Gastroesophageal sphincter (tissue), 4 donors: ENCODE measurements around the gene CLDN20. TPM values are rescaled to one million over a fixed set of nuclear protein-coding genes. Genes with fewer than 3 reads are reported as not detected.
"Not testable (repeated sequence)": the region's sequence is repeated elsewhere in the genome, so short reads cannot be mapped to it uniquely, and the experiment has no call there.

ENCODE experiments used
- ATAC-seq: fragments of 150-250 bp; one replicate; pipeline ENCODE4 v1.9.1; 2016; ENCODE audit warnings: mild to moderate bottlenecking, moderate library complexity
- H3K27ac ChIP-seq, 4 donors: fragments of 200-600 bp; sonication (generic) in 3 of 4; 1 replicate in 3 of 4; 2 replicates in 1 of 4; pipeline ENCODE4 v1.5.1; 2016 to 2019
- H3K27me3 ChIP-seq: fragments of 200-600 bp; sonication (generic); one replicate; pipeline ENCODE4 v1.5.1; 2019
- H3K36me3 ChIP-seq, 2 donors: fragments of 200-600 bp; sonication (generic); one replicate each; pipeline ENCODE4 v1.5.1; 2019; ENCODE audit warnings: control low read depth in 1 of 2
- H3K4me1 ChIP-seq, 3 donors: fragments of 200-600 bp; sonication (generic); 1 replicate in 2 of 3; 2 replicates in 1 of 3; pipeline ENCODE4 v1.5.1; 2016 to 2019; ENCODE audit warnings: control low read depth in 2 of 3
- H3K4me3 ChIP-seq, 2 donors: fragments of 200-600 bp; sonication (generic); one replicate each; pipeline ENCODE4 v1.5.1; 2019; ENCODE audit warnings: mild to moderate bottlenecking in 1 of 2, moderate library complexity in 1 of 2
- H3K9me3 ChIP-seq, 3 donors: fragments of 200-600 bp; sonication (generic); one replicate each; pipeline ENCODE4 v1.5.1; 2017 to 2019; ENCODE audit warnings: control low read depth in 2 of 3
- CTCF ChIP-seq, 4 experiments: fragments of 200-600 bp in 2 of 4; fragments of 450-650 bp in 2 of 4; sonication (generic) in 1 of 4; IDR thresholded peaks; one replicate each; pipeline ENCODE4 v1.5.1; 2017 to 2019; ENCODE audit warnings: antibody characterized with exemption in 4 of 4, mild to moderate bottlenecking in 2 of 4, moderate library complexity in 2 of 4
- EP300 ChIP-seq: sonication (generic); formaldehyde crosslinking; IDR thresholded peaks from one replicate; pipeline ENCODE4 v1.6.1; 2017; ENCODE audit warnings: antibody characterized with exemption, mild to moderate bottlenecking
- POLR2A ChIP-seq, 2 donors: fragments of 450-650 bp; IDR thresholded peaks; one replicate each; pipeline ENCODE4 v1.6.1; 2017; ENCODE audit warnings: antibody characterized with exemption in 2 of 2, mild to moderate bottlenecking in 2 of 2, moderate library complexity in 1 of 2
- POLR2AphosphoS5 ChIP-seq: sonication (generic); formaldehyde crosslinking; IDR thresholded peaks from one replicate; pipeline ENCODE4 v1.6.1; 2017; ENCODE audit warnings: antibody characterized with exemption
- WGBS, 2 donors: methylation state at CpG; one replicate each; pipeline ENCODE4 v1.1.5; 2018; ENCODE audit warnings: low coverage in 1 of 2; 5-methylcytosine and 5-hydroxymethylcytosine counted together
- total RNA-seq, 4 donors: library from RNA; depleted of rRNA; stranded (reverse); fragments of >200 nt; gene quantifications; one replicate each; pipeline ENCODE4 v1.1.0, GENCODE V29; 2016

CLDN20 gene
- under 1 TPM in 1 of 4 donors, not detected in 3; 0.27 TPM for total RNA-seq

DNA sequence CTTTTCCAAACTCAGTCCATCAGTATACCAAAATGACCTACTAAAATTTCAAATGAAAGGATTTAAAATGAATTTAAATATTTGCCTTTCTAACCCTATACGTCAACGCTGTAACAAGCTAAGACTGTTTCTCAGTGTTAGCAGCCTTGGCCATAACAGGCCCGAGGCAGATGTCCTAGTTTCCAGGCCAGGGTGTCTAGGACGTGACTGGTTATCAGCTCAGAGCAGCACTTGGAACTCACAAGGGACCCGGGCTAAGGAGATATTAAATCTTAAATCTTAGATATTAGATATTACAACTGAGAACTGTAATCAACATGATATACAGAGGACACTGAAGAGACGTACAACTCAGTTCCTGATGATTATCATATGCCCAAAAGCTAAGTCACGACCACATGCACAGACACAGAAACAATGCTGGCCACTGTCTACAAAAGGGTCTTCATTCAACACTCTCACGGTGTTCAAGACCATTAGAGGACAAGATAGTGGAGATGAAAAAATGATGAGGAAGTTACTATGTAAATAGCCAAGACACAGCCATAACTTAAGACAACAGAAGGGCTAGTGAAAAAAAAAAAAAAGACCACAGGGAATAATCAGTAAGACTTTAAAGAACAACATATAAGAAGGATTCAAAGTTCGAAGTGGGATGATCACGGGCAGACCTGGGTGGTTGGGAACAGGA lies at the start of gene CLDN20:
Gene CLDN20, plus strand, starts transcription at position 641 of the 691 bp plus-strand sequence. CDS start 11,707 bp downstream, outside the sequence.
- Histone ChIP-seq H3K4me3 (no peak within 1 kb of the TSS), H3K27me3 (no peaks in the 10 kb centered on the region), H3K36me3 (peaks cover 0 to 28% of the 10 kb centered on the region in 2 donors), H3K9me3 (no peaks in the 10 kb centered on the region), H3K4me1 (peaks cover 0 to 13% (median 5%) of the 10 kb centered on the region in 3 donors), H3K27ac (peak within 1 kb of the TSS in 3 of 4 donors; percentile 10 to 32 (median 32))
- no peak for ATAC-seq
- 87 to 89% methylated on average over 9 to 10 of the region's 10 CpGs for WGBS, 2 donors
- TF ChIP-seq CTCF (IDR thresholded peaks at IDR 0.05) (no peak), POLR2A (IDR thresholded peaks at IDR 0.05) (no peak), POLR2AphosphoS5 (no peak), EP300 (no peak)

DNA sequence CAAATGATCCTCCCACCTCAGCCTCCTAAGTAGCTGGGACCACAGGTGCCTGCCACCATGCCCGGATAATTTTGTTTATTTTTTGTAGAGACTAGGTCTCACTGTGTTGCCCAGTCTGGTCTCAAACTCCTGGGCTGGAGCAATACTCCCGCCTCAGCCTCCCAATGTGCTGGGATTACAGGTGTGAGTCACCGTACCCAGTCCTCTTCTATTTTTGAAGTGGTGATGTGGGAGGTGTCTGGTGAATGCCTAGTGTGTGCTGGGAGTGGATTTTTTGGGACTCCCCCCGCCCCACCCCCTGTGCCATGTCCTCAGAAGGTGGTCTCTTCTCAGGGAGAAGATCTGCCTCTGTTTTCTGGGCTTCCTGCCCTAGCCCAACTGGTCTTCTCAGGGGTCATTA lies 47.9 kb upstream of the CLDN20 start:
- ATAC-seq = no peak
- H3K36me3 ChIP-seq = no peaks in the 10 kb centered on the region
- H3K9me3 ChIP-seq = no peaks in the 10 kb centered on the region
- H3K4me1 ChIP-seq = peaks cover 0 to 8% (median 0%) of the 10 kb centered on the region in 3 donors
- no peaks in the 10 kb centered on the region for H3K27me3 ChIP-seq
- no peak overlapping the region for H3K4me3 ChIP-seq
- TF ChIP-seq POLR2A (IDR thresholded peaks at IDR 0.05) (no peak), CTCF (IDR thresholded peaks at IDR 0.05) (no peak), EP300 (no peak), POLR2AphosphoS5 (no peak)
- 71 to 89% methylated on average over 1 to 4 of the region's 4 CpGs for WGBS, 2 donors
- peak overlapping the region in 1 of 4 donors; percentile 61 for H3K27ac ChIP-seq

DNA sequence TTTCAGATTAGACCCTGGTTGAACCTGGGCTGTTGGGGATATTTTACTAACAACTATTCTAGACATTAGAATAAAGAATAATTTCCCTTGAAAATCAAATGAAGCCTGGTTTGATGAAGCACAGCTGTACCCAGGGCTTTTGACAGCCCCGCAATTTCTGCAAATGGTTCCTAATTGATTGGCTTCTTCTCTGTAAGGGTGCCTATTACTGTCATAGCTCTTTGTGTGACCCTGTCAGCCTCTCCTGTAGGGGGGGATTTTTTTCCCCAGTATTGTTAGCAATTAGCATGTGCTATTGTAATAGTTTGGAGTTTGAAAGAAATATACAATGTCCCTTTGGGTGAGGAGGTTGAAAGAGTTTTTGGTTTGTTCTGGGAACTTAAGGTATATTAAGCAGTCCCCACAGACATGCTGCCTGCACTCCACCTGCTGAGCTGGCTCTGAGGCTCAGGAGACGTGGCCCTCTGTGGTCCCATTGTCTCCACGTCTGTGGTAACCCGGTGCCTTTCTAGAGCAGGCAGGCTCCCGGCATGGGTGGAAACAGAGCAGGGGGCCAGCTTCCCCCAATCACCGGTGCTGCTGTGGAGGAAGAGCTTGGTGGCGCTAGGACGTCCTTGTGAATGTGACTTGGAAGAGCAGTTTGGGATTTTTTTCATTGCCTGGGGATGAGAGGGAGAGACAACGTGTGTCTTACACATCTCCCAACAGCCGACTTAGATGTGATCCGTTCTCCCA lies 47.3 kb upstream of the CLDN20 start:
- H3K36me3 ChIP-seq = no peaks in the 10 kb centered on the region
- no peaks in the 10 kb centered on the region for H3K9me3 ChIP-seq
- ATAC-seq = no peak
- peak overlapping the region in 1 of 2 donors; percentile 12 for H3K4me3 ChIP-seq
- peaks cover 0 to 8% (median 0%) of the 10 kb centered on the region in 3 donors for H3K4me1 ChIP-seq
- no peaks in the 10 kb centered on the region for H3K27me3 ChIP-seq
- TF ChIP-seq CTCF (IDR thresholded peaks at IDR 0.05) (no peak), POLR2A (IDR thresholded peaks at IDR 0.05) (no peak)
- 70 to 75% methylated on average over 4 to 6 of the region's 11 CpGs for WGBS, 2 donors
- peak overlapping the region in 2 of 4 donors; percentile 35 to 61 for H3K27ac ChIP-seq

DNA sequence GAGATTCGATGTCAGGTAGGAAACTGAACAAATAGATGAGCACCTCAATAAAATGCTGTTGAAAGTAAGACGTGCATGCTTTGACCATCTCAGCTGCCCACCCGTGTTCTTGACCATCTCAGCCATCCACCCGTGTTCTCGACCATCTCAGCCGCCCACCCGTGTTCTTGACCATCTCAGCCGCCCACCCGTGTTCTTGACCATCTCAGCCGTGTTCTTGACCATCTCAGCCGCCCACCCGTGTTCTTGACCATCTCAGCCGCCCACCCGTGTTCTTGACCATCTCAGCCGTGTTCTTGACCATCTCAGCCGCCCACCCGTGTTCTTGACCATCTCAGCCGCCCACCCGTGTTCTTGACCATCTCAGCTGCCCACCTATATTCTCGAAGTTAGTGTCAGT lies 45.1 kb upstream of the CLDN20 start:
- not testable (repeated sequence) for H3K36me3 ChIP-seq, H3K27me3 ChIP-seq, H3K27ac ChIP-seq, H3K4me3 ChIP-seq, ATAC-seq, H3K9me3 ChIP-seq, H3K4me1 ChIP-seq
- WGBS, 2 donors = 94 to 99% methylated on average over 11 to 20 of the region's 20 CpGs

DNA sequence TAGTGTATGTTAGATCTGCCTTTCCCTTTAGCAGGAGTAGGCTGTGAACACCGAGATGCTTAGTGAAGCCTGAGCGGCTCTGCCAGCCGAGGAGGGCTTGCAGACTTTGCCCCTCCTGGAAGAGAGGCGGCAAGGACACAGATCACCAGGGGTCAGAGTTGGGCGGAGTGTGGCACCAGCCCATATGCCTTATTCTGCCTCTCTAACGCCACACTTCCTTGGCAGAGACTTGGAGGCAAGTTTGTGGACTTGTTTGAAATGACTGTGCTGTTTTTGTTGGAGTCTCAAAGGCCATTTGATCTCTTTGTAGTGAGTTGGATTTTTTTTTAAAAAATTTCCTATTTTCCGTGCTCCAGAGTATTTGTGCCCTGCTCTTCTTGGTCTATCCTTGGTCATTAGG lies 44.5 kb upstream of the CLDN20 start:
- no peaks in the 10 kb centered on the region for H3K9me3 ChIP-seq
- TF ChIP-seq EP300 (no peak), POLR2AphosphoS5 (no peak), CTCF (IDR thresholded peaks at IDR 0.05) (no peak), POLR2A (IDR thresholded peaks at IDR 0.05) (no peak)
- ATAC-seq = no peak
- H3K36me3 ChIP-seq = no peaks in the 10 kb centered on the region
- peaks cover 0 to 8% (median 0%) of the 10 kb centered on the region in 3 donors for H3K4me1 ChIP-seq
- H3K27me3 ChIP-seq = no peaks in the 10 kb centered on the region
- H3K27ac ChIP-seq = no peak overlapping the region
- WGBS, 2 donors = 90 to 93% methylated on average over 6 to 7 of the region's 7 CpGs
- H3K4me3 ChIP-seq = no peak overlapping the region
